GM19372 (cell line): ENCODE results near the gene ATXN7L3.
A peak's percentile ranks its signal among the peaks of the same experiment; 100 is the strongest.
"Not testable (repeated sequence)": the region's sequence is repeated elsewhere in the genome, so short reads cannot be mapped to it uniquely, and the experiment has no call there.

Source experiments
- ATAC-seq: cut with Tn5 transposase; IDR thresholded peaks from one replicate; pipeline ENCODE4 v1.9.1; 2021; ENCODE audit warnings: mild to moderate bottlenecking, low read depth, moderate library complexity; ENCODE audit not compliant: unreplicated experiment

Gene ATXN7L3

DNA sequence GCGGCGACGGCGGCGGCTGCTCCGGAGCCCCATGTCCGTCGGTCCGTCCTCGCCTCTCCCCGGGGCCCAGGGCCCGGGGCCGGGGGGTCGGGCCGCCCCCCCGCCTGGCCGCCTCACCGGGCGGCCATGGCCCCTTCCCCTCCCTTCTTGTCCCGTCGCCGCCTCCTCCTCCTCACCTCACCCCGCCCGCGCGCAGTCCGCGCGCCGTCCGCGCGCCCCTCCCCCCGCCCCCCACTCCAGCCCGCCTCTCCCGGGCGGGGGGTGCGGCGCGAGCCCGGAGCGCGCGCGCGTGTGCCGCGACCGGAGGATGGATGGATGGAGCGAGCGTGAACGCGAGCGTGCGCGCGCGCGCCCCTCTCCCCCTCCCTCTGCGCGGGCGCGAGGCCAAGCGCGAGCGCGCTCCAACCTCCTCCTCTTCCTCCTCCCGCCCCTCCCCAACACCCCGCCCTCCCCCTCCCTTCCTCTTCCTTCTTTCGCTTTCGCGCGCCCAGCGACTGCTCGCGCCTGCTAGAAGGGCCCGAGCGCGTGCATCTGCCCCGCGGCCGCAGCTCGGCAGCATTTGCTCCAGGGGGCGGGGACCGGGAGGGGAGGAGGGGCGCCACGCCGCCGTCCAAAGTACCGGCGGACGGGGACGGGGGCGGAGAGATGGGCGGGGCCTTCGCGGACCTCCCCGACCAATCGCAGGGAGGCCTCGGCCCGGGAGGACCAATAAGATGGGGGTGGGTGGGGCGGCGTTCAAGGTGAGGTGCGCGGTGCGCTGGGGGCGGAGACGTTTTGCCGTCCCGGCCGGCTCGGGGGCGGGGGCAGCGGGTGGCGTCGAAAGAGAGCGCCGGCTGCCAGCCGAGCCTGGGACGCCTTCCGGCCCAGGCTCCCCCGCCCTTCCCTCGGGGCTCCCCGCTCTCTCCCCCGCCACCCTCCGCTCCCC is at the start of gene ATXN7L3:
TSS of gene ATXN7L3 (minus strand) at position 332 of the 925 bp plus-strand sequence. CDS start 1,814 bp downstream, outside the sequence.
- peak; percentile 71 for ATAC-seq

DNA sequence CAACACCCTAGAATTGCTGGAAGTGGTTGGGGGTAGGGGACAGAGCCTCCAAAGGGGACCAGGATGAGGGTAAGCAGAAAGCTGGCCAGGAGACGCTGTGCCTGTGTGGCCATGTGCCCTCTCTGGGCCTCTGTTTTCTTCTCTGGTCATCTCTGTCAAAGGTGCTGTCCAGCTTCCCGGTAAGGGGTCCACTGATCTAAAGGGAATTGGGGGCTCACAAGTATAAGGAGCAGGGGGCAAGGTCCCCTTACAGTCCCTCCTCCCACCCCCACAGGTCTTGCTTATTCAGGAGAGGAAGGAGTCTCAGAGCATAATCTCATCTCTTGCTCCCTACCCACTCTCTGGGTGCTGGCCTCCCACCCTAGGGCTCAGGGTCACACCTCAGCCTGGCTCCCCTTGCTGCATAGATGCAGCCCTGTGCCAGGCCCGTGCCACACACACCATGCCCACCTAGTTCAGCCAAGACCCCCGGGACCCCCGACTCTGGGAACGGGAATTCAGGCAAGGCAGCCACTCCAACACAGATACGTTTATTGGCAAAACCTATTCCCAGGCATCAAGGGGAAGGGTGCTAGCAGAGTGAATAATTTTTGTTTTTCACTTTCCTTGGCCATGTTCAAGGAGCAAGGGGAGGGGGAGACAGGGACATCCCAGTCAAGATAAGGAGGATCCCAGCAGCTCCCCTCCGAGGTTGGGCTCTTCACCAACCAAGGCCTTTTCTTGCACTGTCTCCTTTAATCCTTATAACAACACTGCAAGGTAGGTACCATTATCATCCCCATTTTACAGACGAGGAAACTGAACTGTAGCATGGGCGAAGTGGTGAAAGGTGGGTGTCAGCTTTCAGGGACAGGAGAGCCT is 48.4 kb upstream of the ATXN7L3 start:
- no peak for ATAC-seq

DNA sequence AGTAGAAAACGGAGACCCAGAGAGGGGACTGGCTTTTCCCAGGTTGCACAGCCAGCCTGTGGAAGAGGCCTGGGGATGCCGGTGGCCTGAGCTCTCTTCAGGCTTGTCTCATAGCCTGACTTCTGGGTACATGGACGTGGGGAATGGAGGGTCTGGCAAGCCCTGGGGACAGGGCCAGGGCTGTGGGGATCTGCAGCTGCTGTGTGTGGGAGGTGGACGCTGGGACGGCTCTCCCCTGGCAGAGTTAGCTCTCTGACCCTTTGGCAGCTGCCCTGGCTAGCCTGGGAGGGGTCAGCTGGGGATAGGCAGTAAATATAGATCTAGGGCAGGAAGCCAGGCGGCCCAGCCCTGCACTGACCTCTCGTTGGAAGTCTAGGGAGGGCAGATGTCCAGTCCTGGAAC is 47.8 kb upstream of the ATXN7L3 start:
- ATAC-seq: no peak

DNA sequence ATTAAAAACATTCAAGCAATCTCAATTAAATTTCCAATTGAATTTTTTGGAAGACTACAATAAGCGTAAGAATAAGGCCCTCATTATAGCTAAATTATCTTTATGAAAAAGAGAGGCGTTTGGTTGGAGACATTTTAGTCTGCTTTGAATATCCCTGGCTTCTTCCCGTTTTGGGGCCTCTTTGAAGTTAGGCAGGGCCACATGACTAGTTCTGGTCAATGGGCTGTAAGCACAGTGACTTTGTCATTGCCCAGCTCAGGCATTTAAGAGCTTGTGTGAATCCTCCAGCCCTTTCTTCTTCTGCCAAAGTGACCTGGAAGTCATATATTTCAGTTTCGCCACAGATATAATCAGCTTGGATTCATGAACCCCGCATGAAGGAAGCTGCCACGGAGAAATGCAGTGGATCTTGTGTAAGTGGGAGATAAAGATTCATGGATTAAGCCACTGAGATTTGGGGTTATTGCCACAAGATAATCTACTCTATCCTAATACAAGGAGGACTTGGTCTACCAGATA is 41.5 kb upstream of the ATXN7L3 start:
- ATAC-seq: no peak

- ATAC-seq: not testable (repeated sequence)
These were observed 38.2 kb upstream of the ATXN7L3 start for GRCh38 chr17:44237886-44238285.

GRCh38 chr17:44236444-44236991 is 36.8 kb upstream of the ATXN7L3 start:
- ATAC-seq: no peak

DNA sequence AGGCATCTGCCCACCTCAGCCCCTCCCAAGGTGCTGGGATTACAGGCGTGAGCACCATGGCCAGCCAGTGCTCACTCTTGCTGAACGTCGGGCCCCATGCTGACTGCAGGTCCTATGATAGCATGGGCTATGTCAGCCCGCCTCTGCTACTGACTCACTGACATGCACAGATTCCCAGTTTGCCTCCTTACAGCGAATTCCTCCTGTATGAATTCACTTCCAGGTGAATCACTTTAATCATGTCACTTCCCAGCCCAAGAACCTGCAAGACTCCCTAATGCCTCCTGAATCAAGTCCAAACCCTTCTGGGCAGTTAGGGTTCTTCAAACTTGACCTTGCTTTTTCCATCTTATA is 35.9 kb upstream of the ATXN7L3 start:
- no peak for ATAC-seq

- ATAC-seq: no peak
These were observed 33.9 kb upstream of the ATXN7L3 start for GRCh38 chr17:44233582-44233981.

DNA sequence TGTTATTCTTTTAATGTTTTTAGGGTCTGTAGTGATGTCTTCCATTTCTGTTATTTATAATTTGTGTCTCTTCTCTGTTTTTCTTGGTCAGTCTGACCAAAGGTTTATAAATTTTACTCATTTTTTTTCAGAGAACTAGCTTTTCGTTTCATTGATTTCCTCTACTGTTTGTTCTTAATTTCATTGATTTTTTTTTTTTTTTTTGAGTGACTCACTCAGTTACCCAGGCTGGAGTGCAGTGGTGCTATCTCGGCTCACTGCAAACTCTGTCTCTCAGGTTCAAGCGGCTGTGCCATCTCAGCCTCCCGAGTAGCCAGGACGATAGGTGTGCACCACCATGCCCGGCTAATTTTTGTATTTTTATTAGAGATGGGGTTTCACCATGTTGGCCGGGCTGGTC is 32.4 kb upstream of the ATXN7L3 start:
- ATAC-seq: no peak

- no peak for ATAC-seq
These were observed 30.5 kb upstream of the ATXN7L3 start for GRCh38 chr17:44230140-44230539.

- ATAC-seq: no peak
These were observed 29.4 kb upstream of the ATXN7L3 start for GRCh38 chr17:44229090-44229489.

- ATAC-seq: no peak
These were observed 23.9 kb upstream of the ATXN7L3 start for GRCh38 chr17:44223541-44224071.

DNA sequence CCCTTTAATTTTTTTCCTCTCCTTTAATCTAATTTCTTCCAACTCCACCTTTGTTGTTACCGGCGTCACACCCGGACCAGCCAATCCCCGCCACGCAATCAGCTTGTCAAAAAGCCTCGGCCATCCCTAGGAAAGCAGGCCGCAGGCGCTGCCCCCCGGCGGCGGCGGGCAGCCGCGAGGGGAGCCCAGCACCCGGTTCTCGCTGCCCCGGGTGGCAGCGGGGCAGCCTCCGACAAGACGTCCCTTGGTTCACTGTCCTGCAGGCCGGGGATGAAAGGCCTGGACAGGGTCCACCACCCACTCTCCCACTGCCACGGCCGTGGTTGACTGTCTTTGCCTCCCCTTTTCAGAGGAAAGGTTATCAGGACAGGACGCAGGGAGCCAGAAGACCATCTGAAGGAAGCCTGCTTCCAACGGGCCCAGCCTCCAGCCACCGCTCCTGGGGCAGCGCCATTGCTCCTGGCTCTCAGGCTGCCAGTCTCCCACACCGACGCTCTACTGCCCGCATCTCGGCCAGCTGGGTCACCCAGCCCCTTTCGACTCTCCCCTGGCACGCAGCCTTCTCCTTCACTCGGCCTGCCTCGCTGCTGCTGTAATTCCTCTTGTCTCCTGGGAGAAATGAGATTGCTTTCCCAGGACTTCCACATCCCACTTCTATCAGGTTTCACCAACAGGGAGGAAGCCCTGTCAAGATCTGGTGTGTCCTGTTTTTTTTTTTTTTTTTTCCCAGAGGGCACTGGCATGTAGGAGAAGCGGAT is 22.6 kb upstream of the ATXN7L3 start:
- ATAC-seq: no peak

DNA sequence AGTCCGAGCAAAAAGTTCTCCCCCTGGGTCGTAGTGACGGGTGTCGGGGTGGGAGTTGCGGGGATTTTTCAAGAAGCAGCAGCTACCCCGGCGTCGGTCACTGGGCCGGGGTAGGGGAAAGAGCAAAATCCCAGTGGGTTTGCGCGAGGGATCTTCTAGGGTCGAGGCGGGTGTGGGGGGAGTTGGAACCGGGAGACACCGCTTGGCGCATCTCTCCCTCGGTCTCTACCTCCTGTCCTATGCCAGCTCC is 22.1 kb upstream of the ATXN7L3 start:
- no peak for ATAC-seq

GRCh38 chr17:44221084-44221861 is 21.6 kb upstream of the ATXN7L3 start:
- ATAC-seq: no peak

- no peak for ATAC-seq
These were observed 20.8 kb upstream of the ATXN7L3 start for GRCh38 chr17:44220213-44221083.

DNA sequence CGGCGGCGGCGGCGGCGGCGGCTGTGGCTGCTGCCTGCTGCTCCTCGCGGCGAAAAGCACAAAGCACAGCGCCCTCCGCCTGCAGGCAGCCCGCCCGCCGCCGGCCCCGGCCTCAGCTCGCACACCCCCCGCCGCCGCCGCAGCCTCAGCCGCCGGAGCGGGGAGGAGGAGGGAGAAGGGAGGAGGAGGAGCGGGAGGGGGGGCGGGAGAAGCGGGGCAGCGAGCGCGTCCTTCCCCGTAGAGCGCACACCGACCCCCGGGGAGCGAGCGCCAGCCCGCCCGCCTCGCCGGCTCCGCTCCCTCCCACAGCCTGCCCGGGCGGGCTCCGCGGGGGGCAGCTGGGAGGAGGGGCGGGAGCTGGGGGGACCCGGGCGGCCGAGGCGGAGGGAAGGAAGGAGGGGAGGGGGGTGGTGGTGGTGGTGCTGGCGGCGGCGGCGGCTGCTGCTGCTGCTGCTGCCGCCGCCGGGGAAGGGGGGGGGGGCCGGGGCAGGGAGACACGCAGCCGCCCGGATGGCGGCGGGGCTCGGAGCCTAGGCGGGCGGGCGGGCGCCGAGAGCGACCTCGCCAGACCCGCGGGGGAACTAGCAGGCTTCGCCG is 20.0 kb upstream of the ATXN7L3 start, which contains the start of gene UBTF:
TSS of gene UBTF (minus strand) at position 60 of the 597 bp plus-strand sequence. CDS start 1,446 bp downstream, outside the sequence.
- peak; percentile 15 for ATAC-seq

DNA sequence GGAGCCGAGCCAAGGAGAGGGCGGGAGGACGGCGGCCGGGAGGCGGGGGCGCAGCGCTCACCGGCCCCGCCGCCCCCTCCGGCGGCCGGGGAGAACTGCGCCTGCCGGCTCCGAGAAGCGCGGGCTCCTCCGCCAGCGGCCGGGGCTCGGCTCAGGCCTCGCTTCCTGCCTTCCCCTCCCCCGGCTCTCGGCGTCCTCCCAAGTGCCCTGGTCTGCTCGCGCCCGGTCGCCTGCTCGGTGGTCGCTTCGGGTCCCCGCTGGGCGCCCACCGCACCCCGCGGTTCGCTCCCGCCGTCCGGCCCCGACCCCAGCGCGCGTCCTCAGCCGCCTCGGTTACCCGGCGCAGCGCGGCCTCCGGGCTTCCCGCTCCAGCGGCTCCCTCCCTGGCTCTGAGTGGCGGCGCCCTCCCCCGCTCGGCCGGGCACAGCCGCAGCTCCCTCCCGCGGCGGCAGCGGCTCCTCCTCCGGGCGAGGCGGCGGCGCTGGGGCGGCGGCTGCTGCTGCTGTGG is 19.5 kb upstream of the ATXN7L3 start:
- peak; percentile 39 for ATAC-seq
